Sigmoid colon (tissue), 7 donors: Measurements from ENCODE around the gene CABP7. TPM values are rescaled to one million over a fixed set of nuclear protein-coding genes. Genes with fewer than 3 reads are reported as not detected.

Source experiments
- DNase-seq: peaks from one replicate; pipeline ENCODE4 v3.0.0-alpha.2; 2019
- H3K27ac ChIP-seq, 4 donors: fragments of 200-600 bp; sonication (generic); one replicate each; pipeline ENCODE4 v1.5.1; 2016 to 2019; ENCODE audit warnings: mild to moderate bottlenecking in 1 of 4
- H3K27me3 ChIP-seq, 3 donors: fragments of 200-600 bp; sonication (generic); one replicate each; pipeline ENCODE4 v1.5.1; 2019; ENCODE audit warnings: mild to moderate bottlenecking in 1 of 3
- H3K36me3 ChIP-seq, 4 donors: fragments of 200-600 bp; sonication (generic); one replicate each; pipeline ENCODE4 v1.5.1; 2016 to 2019
- H3K4me1 ChIP-seq, 4 donors: fragments of 200-600 bp; sonication (generic); one replicate each; pipeline ENCODE4 v1.5.1; 2017 to 2019
- H3K4me3 ChIP-seq, 4 donors: fragments of 200-600 bp; sonication (generic); one replicate each; pipeline ENCODE4 v1.5.1; 2017 to 2019; ENCODE audit warnings: mild to moderate bottlenecking in 2 of 4, moderate library complexity in 1 of 4
- H3K9me3 ChIP-seq, 4 donors: fragments of 200-600 bp in 3 of 4; sonication (generic) in 3 of 4; one replicate each; pipeline versions ENCODE4 v1.5.1 to v1.6.1; 2013 to 2019
- EP300 ChIP-seq, 4 donors: sonication (generic); formaldehyde crosslinking; IDR thresholded peaks; one replicate each; pipeline ENCODE4 v1.6.1; 2017; ENCODE audit warnings: antibody characterized with exemption in 4 of 4
- POLR2A ChIP-seq, 2 donors: fragments of 450-650 bp; IDR thresholded peaks; one replicate each; pipeline ENCODE4 v1.6.1; 2016; ENCODE audit warnings: antibody characterized with exemption in 2 of 2, mild to moderate bottlenecking in 2 of 2, moderate library complexity in 2 of 2
- POLR2AphosphoS5 ChIP-seq, 4 donors: sonication (generic); formaldehyde crosslinking; IDR thresholded peaks; one replicate each; pipeline ENCODE4 v1.6.1; 2017; ENCODE audit warnings: antibody characterized with exemption in 4 of 4
- WGBS, 2 donors: extraction: QIAGEN DNeasy Blood & Tissue Kit; methylation state at CpG; one replicate each; pipeline ENCODE4 v1.1.7; 2013; 5-methylcytosine and 5-hydroxymethylcytosine counted together
- intact Hi-C: fragments of 100-400 bp; cut with DNase I; formaldehyde crosslinking; loops from one replicate; pipeline ENCODE4 v1.15.1; 2023
- polyA plus RNA-seq, 3 donors: library from polyadenylated mRNA; stranded (reverse); fragments of 200-250 nt; gene quantifications; one replicate each; pipeline ENCODE4 v1.2.3, GENCODE V29; 2013
- total RNA-seq, 4 donors: library from RNA; depleted of rRNA; stranded (reverse); fragments of >200 nt; gene quantifications; one replicate each; pipeline ENCODE4 v1.1.0, GENCODE V29; 2016
- TF ChIP-seq, protein P1 (sequence below), 4 experiments: fragments of 450-650 bp in 3 of 4; fragments of 200-600 bp in 1 of 4; IDR thresholded peaks; one replicate each; pipeline ENCODE4 v1.5.1; 2016 to 2019; ENCODE audit warnings: antibody characterized with exemption in 4 of 4, mild to moderate bottlenecking in 3 of 4, moderate library complexity in 2 of 4
- donor health status: healthy with polysubstance abuse.
- donor health status: Bipolar disorder and iron deficiency.
- donor health status: healthy.

CABP7 gene
- total and polyA plus RNA-seq, 7 donors = under 0.01 to 1.1 (median 0.47) TPM; not detected in 4

DNA sequence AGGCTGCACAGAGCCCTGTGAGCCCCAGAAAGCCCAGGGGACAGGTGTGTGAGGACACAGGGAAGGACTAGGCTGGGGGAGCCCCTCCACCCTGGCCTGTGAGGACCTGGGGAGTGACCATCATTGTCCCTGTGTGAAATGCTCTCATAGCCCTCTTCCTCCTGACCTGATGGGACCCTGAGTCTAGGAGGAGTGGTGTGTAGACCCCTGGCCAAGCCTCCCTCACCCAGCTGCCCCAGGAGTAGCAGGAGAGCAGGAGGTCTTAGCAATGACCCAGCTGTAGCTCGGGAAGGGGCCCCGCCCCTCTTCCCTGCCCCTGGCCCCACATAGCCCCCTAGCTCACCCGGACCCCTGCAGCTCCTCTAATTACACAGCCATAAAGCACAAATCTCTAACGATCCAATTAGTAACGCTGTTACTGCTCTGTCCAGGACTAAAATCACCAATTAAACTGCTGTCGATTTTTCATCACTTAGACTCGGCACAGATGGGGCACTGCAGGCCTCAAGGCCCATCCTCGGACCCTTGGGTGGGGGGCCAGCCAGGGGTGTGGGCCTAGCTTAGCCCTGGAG is 6.6 kb upstream of the CABP7 start:
- TF ChIP-seq POLR2AphosphoS5 (IDR thresholded peaks at IDR 0.05) (no peak), POLR2A (IDR thresholded peaks at IDR 0.05) (no peak), EP300 (IDR thresholded peaks at IDR 0.05) (no peak)
- TF ChIP-seq, protein P1, sequence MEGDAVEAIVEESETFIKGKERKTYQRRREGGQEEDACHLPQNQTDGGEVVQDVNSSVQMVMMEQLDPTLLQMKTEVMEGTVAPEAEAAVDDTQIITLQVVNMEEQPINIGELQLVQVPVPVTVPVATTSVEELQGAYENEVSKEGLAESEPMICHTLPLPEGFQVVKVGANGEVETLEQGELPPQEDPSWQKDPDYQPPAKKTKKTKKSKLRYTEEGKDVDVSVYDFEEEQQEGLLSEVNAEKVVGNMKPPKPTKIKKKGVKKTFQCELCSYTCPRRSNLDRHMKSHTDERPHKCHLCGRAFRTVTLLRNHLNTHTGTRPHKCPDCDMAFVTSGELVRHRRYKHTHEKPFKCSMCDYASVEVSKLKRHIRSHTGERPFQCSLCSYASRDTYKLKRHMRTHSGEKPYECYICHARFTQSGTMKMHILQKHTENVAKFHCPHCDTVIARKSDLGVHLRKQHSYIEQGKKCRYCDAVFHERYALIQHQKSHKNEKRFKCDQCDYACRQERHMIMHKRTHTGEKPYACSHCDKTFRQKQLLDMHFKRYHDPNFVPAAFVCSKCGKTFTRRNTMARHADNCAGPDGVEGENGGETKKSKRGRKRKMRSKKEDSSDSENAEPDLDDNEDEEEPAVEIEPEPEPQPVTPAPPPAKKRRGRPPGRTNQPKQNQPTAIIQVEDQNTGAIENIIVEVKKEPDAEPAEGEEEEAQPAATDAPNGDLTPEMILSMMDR (IDR thresholded peaks at IDR 0.05) = no peak
- Histone ChIP-seq H3K9me3 (no peaks in the 10 kb centered on the region), H3K4me3 (no peak overlapping the region), H3K36me3 (no peaks in the 10 kb centered on the region), H3K27ac (no peak overlapping the region), H3K4me1 (peaks cover 0 to 15% (median 11%) of the 10 kb centered on the region in 4 donors), H3K27me3 (peaks cover 0 to 20% (median 10%) of the 10 kb centered on the region in 3 donors)
- no peak for DNase-seq
- intact Hi-C loops = no loop called here
- 36 to 51% methylated on average over 8 of the region's 8 CpGs for WGBS, 2 donors

DNA sequence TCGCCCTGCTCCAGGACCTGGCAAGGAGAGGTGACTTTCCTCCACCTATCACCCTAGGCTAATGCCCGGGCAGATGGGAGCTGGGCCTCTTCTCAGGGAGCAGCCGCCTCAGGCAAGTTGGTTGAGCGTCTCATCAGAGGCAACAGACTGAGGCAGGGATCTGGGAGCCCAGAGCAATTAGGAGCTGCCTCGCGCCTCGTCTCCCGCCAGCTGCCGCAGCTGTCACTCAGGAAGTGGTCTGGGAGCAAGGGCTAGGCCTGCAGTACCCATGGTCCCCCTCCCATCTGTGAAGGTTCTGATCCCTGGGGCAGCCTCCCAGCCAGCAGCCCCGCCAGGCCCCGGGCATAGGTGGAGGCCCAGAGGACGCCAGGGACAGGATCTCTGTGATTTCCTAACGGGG is 4.6 kb upstream of the CABP7 start:
- TF ChIP-seq, protein P1 (IDR thresholded peaks at IDR 0.05) = no peak
- TF ChIP-seq POLR2AphosphoS5 (IDR thresholded peaks at IDR 0.05) (no peak), POLR2A (IDR thresholded peaks at IDR 0.05) (no peak), EP300 (IDR thresholded peaks at IDR 0.05) (no peak)
- intact Hi-C loops = no loop called here
- Histone ChIP-seq H3K27me3 (peaks cover 10 to 38% (median 28%) of the 10 kb centered on the region in 3 donors), H3K27ac (no peak overlapping the region), H3K4me1 (peaks cover 0 to 19% (median 15%) of the 10 kb centered on the region in 4 donors), H3K9me3 (no peaks in the 10 kb centered on the region), H3K4me3 (no peak overlapping the region), H3K36me3 (no peaks in the 10 kb centered on the region)
- WGBS, 2 donors = 64 to 69% methylated on average over 13 of the region's 13 CpGs
- no peak for DNase-seq

DNA sequence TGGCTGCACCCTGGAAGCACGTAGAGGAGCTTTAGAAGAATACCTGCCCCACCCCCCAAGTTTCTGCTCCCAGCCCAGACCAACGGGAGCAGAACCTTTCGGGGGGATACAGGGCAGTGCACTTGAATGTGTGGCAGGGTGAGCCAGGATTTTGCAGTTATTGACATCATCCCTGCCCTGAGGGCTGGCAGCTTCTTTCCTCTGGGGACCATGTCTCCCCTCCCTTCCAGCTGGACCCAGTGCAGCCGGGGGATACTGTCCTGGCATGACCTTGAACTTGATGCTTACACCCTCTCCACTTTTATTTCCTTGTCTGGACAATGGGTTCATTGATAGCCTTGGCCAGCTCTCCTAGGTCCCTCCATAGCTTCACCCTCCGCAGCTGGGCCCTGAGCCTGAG is 4.1 kb upstream of the CABP7 start:
- H3K27me3 ChIP-seq = peaks cover 15 to 42% (median 33%) of the 10 kb centered on the region in 3 donors
- H3K4me1 ChIP-seq = peaks cover 0 to 19% (median 17%) of the 10 kb centered on the region in 4 donors
- intact Hi-C loops = no loop called here
- no peak overlapping the region for H3K4me3 ChIP-seq
- no peak overlapping the region for H3K27ac ChIP-seq
- TF ChIP-seq EP300 (IDR thresholded peaks at IDR 0.05) = no peak
- TF ChIP-seq, protein P1 (IDR thresholded peaks at IDR 0.05) = no peak
- no peak for TF ChIP-seq POLR2A (IDR thresholded peaks at IDR 0.05)
- TF ChIP-seq POLR2AphosphoS5 (IDR thresholded peaks at IDR 0.05) = no peak
- 50 to 71% methylated on average over 5 of the region's 5 CpGs for whole genome bisulfite sequencing, 2 donors
- no peaks in the 10 kb centered on the region for H3K9me3 ChIP-seq
- no peaks in the 10 kb centered on the region for H3K36me3 ChIP-seq
- no peak for DNase-seq

DNA sequence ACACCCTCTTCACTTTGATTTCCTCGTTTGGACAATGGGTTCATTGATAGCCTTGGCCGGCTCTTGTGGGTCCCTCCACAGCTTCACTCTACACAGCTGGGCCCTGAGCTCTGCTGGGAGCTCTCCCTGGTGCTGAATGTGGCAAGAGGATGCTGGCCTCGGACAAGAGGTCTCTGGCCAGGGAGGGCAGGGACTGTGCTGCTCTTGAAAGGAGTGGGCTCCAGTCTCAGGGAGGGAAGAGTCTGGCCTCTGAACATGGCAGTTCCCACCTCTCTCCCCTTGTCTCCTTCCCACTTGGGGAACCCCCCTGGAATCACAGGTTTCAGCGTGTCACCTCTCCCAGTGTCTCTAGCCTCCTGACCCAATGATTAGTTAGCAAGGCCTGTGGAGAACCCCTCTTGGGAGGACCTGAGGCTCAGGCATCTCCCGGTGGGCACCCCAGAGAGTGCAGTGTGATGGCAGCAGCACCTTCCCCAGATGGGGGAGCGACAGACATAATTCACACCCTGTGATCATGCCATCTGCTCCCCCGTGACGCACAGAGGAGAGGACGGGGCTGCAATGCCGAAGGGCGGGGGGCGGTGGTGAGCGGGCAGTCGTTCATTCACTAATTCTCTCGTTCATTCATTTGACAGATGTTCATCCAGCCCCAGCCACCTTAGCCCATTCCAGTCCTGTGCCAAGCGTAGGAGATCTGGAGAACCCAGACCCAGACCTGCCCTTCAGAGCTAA is 2.8 kb upstream of the CABP7 start:
- Histone ChIP-seq H3K36me3 (no peaks in the 10 kb centered on the region), H3K4me1 (peaks cover 0 to 16% (median 11%) of the 10 kb centered on the region in 4 donors), H3K27ac (no peak overlapping the region), H3K4me3 (no peak overlapping the region), H3K9me3 (no peaks in the 10 kb centered on the region), H3K27me3 (peaks cover 23 to 55% (median 43%) of the 10 kb centered on the region in 3 donors)
- DNase-seq = no peak
- intact Hi-C loops = no loop called here
- WGBS, 2 donors = 63 to 70% methylated on average over 16 of the region's 16 CpGs
- TF ChIP-seq EP300 (IDR thresholded peaks at IDR 0.05) (no peak), POLR2A (IDR thresholded peaks at IDR 0.05) (no peak), POLR2AphosphoS5 (IDR thresholded peaks at IDR 0.05) (no peak)
- TF ChIP-seq, protein P1 (IDR thresholded peaks at IDR 0.05) = no peak
